KG1 (cell line): ENCODE data around the gene BCKDHA.
"Not testable (repeated sequence)": the region's sequence is repeated elsewhere in the genome, so short reads cannot be mapped to it uniquely, and the experiment has no call there.

Experiments used
- DNase-seq: peaks from one replicate; lab custom pipeline; 2025; lab: John Stamatoyannopoulos, UW

The BCKDHA gene

GRCh38 chr19:41447732-41448332 is 50.2 kb downstream of the BCKDHA start:
- no peak for DNase-seq

- peak; percentile 40 for DNase-seq
These were observed 51.7 kb downstream of the BCKDHA start for GRCh38 chr19:41449079-41449864.

GRCh38 chr19:41449865-41450178 is 52.2 kb downstream of the BCKDHA start:
- no peak for DNase-seq

- no peak for DNase-seq
These were observed 55.1 kb downstream of the BCKDHA start for GRCh38 chr19:41452584-41453275.

- DNase-seq, result no peak
These were observed 58.3 kb downstream of the BCKDHA start for GRCh38 chr19:41455936-41456335.

- no peak for DNase-seq
These were observed 58.8 kb downstream of the BCKDHA start for GRCh38 chr19:41456342-41456918.

GRCh38 chr19:41457241-41457640 is 59.6 kb downstream of the BCKDHA start:
- no peak for DNase-seq

GRCh38 chr19:41462497-41462896 is 64.9 kb downstream of the BCKDHA start:
- no peak for DNase-seq

GRCh38 chr19:41463257-41464256 is 65.9 kb downstream of the BCKDHA start:
- DNase-seq, result not testable (repeated sequence)
